Measurements from ENCODE around the gene GCLM.
"Not testable (repeated sequence)": the region's sequence is repeated elsewhere in the genome, so short reads cannot be mapped to it uniquely, and the experiment has no call there.

Gene GCLM, protein sequence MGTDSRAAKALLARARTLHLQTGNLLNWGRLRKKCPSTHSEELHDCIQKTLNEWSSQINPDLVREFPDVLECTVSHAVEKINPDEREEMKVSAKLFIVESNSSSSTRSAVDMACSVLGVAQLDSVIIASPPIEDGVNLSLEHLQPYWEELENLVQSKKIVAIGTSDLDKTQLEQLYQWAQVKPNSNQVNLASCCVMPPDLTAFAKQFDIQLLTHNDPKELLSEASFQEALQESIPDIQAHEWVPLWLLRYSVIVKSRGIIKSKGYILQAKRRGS

GRCh38 chr1:93909146-93910050, at the start of gene GCLM:
Gene GCLM, minus strand, starts transcription at chr1:93909430. Its CDS starts 267 bp downstream, at chr1:93909163.
- H3K9me3 ChIP-seq (ENCODE audit: control insufficient read depth, insufficient read depth, low read length), result no peaks in the 10 kb centered on the region
- peak within 1 kb of the TSS; percentile 97 for H3K4me3 ChIP-seq (ENCODE audit: low read length)
- no CpG with 5 or more reads among the region's 102 CpGs for WGBS (ENCODE audit: insufficient coverage, insufficient read length)
- peak; percentile 75 for DNase-seq (ENCODE audit: low read depth, low spot score)
- no peaks in the 10 kb centered on the region; the same call in 1 of the 2 replicates for H3K4me1 ChIP-seq (ENCODE audit: control insufficient read depth, insufficient read depth, low read length)
- H3K27me3 ChIP-seq (ENCODE audit: control insufficient read depth, insufficient read depth, low read length), result no peaks in the 10 kb centered on the region
- no peak within 1 kb of the TSS for H3K27ac ChIP-seq (ENCODE audit: low read length)
- H3K36me3 ChIP-seq (ENCODE audit: control insufficient read depth, insufficient read depth, low read length), result peaks cover 3% of the 10 kb centered on the region; the same call in 1 of the 2 replicates

- H3K4me3 ChIP-seq (ENCODE audit: low read length), result no peak overlapping the region
- WGBS (ENCODE audit: insufficient coverage, insufficient read length), result no CpG with 5 or more reads among the region's 1 CpG
- no peaks in the 10 kb centered on the region for H3K9me3 ChIP-seq (ENCODE audit: control insufficient read depth, insufficient read depth, low read length)
- H3K27ac ChIP-seq (ENCODE audit: low read length), result no peak overlapping the region
- no peaks in the 10 kb centered on the region for H3K4me1 ChIP-seq (ENCODE audit: control insufficient read depth, insufficient read depth, low read length)
- no peaks in the 10 kb centered on the region for H3K27me3 ChIP-seq (ENCODE audit: control insufficient read depth, insufficient read depth, low read length)
- H3K36me3 ChIP-seq (ENCODE audit: control insufficient read depth, insufficient read depth, low read length), result no peaks in the 10 kb centered on the region
- DNase-seq (ENCODE audit: low read depth, low spot score), result no peak
Measured at GRCh38 chr1:93958726-93959100, 49.5 kb upstream of the GCLM start.

GRCh38 chr1:93958032-93958725, 48.9 kb upstream of the GCLM start:
- H3K27ac ChIP-seq (ENCODE audit: low read length), result no peak overlapping the region
- no CpG with 5 or more reads among the region's 1 CpG for WGBS (ENCODE audit: insufficient coverage, insufficient read length)
- DNase-seq (ENCODE audit: low read depth, low spot score), result no peak
- no peaks in the 10 kb centered on the region for H3K9me3 ChIP-seq (ENCODE audit: control insufficient read depth, insufficient read depth, low read length)
- no peaks in the 10 kb centered on the region for H3K4me1 ChIP-seq (ENCODE audit: control insufficient read depth, insufficient read depth, low read length)
- no peaks in the 10 kb centered on the region for H3K36me3 ChIP-seq (ENCODE audit: control insufficient read depth, insufficient read depth, low read length)
- H3K27me3 ChIP-seq (ENCODE audit: control insufficient read depth, insufficient read depth, low read length), result no peaks in the 10 kb centered on the region
- no peak overlapping the region for H3K4me3 ChIP-seq (ENCODE audit: low read length)

- H3K9me3 ChIP-seq (ENCODE audit: control insufficient read depth, insufficient read depth, low read length), result no peaks in the 10 kb centered on the region
- no peak for DNase-seq (ENCODE audit: low read depth, low spot score)
- H3K4me1 ChIP-seq (ENCODE audit: control insufficient read depth, insufficient read depth, low read length), result no peaks in the 10 kb centered on the region
- H3K36me3 ChIP-seq (ENCODE audit: control insufficient read depth, insufficient read depth, low read length), result no peaks in the 10 kb centered on the region
- H3K27me3 ChIP-seq (ENCODE audit: control insufficient read depth, insufficient read depth, low read length), result no peaks in the 10 kb centered on the region
- H3K4me3 ChIP-seq (ENCODE audit: low read length), result no peak overlapping the region
- WGBS (ENCODE audit: insufficient coverage, insufficient read length), result no CpG with 5 or more reads among the region's 1 CpG
- H3K27ac ChIP-seq (ENCODE audit: low read length), result no peak overlapping the region
Measured at GRCh38 chr1:93955765-93956164, 46.5 kb upstream of the GCLM start.

DNA sequence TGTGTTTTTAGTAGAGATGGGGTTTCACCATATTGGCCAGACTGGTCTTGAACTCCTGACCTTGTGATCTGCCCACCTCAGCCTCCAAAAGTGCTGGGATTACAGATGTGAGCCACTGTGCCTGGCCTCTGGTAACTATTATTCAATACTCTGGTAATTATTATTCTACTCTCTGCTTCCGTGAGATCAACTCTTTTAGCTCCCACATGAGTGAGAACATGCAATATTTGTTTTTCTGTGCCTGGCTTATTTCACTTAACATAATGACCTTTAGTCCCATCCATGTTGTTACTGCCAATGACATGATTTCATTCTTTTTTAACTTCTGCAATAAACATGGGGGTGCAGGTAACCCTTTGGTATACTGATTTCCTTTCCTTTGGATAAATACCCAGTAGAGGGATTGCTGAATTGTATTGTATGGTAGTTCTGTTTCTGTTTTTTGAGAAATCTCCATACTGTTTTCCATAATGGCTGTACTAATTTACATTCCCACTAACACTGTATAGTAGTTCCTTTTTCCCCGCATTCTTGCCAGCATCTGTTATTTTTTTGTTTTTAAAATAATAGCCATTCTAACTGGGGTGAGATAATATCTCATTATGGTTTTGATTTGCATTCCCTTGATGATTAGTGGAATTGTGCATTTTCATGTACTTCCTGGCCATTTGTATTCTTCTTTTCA, 37.9 kb upstream of the GCLM start:
- H3K4me3 ChIP-seq (ENCODE audit: low read length); H3K4me1 ChIP-seq (ENCODE audit: control insufficient read depth, insufficient read depth, low read length); H3K27me3 ChIP-seq (ENCODE audit: control insufficient read depth, insufficient read depth, low read length); H3K36me3 ChIP-seq (ENCODE audit: control insufficient read depth, insufficient read depth, low read length); DNase-seq (ENCODE audit: low read depth, low spot score); H3K9me3 ChIP-seq (ENCODE audit: control insufficient read depth, insufficient read depth, low read length); H3K27ac ChIP-seq (ENCODE audit: low read length): not testable (repeated sequence)
- WGBS (ENCODE audit: insufficient coverage, insufficient read length), result no CpG with 5 or more reads among the region's 2 CpGs

DNA sequence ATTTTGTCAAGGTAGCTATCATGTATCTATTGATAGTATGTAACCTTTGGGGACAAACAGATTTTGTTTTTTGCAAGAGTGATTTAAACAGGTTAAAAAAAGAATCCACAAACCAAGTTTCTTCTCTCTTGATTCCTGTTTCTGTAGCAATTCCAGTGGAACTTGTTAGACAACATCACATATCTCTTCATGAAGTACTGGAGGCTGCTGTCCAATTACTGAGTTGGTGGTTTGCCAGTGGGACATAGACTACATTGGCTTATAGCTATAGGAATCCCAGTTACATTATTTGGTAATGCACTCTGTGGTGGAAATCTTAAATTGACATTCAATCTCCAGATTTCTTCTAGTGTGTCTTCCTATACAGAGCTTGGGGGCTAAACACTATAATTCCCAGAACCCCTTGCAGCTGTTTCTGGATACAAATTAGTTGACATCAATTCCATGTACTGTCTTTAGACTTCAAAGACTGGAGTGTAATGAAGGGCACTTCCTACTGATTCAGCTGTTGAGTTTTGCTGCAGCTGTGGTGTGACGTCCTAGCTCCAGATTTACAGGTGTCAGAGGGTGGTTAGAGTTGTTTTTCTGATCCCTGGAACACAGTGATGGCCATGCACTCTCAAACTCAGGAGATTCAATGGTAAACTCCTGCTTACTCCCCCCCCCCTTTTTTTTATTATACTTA, 29.4 kb upstream of the GCLM start:
- Histone ChIP-seq H3K36me3 (ENCODE audit: control insufficient read depth, insufficient read depth, low read length) (no peaks in the 10 kb centered on the region), H3K27me3 (ENCODE audit: control insufficient read depth, insufficient read depth, low read length) (no peaks in the 10 kb centered on the region), H3K4me3 (ENCODE audit: low read length) (no peak overlapping the region), H3K27ac (ENCODE audit: low read length) (no peak overlapping the region), H3K9me3 (ENCODE audit: control insufficient read depth, insufficient read depth, low read length) (no peaks in the 10 kb centered on the region), H3K4me1 (ENCODE audit: control insufficient read depth, insufficient read depth, low read length) (no peaks in the 10 kb centered on the region)
- WGBS (ENCODE audit: insufficient coverage, insufficient read length), result no CpG with 5 or more reads among the region's 1 CpG
- no peak for DNase-seq (ENCODE audit: low read depth, low spot score)

DNA sequence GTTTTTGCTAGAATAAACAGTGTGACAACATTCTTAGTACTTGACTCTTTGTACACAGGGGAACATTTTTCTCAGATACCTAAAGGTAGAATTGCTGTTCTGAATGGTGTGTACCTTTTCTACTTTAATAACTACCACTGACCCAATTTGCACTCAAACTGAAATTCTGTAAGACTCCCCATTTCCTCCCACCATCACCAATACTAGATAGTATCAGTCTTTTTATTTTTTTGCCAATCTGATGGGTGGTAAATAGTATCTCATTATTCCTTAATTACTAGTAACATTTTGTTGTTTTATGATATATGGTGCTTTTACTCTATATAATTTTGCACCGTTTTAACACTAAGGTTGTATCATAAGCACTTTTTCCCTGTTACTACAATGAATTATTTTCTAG, 28.8 kb upstream of the GCLM start:
- H3K9me3 ChIP-seq (ENCODE audit: control insufficient read depth, insufficient read depth, low read length), result no peaks in the 10 kb centered on the region
- H3K4me1 ChIP-seq (ENCODE audit: control insufficient read depth, insufficient read depth, low read length), result no peaks in the 10 kb centered on the region
- no peaks in the 10 kb centered on the region for H3K27me3 ChIP-seq (ENCODE audit: control insufficient read depth, insufficient read depth, low read length)
- no peak overlapping the region for H3K4me3 ChIP-seq (ENCODE audit: low read length)
- no peak overlapping the region for H3K27ac ChIP-seq (ENCODE audit: low read length)
- no peak for DNase-seq (ENCODE audit: low read depth, low spot score)
- no peaks in the 10 kb centered on the region for H3K36me3 ChIP-seq (ENCODE audit: control insufficient read depth, insufficient read depth, low read length)
- no CpG with 5 or more reads among the region's 1 CpG for WGBS (ENCODE audit: insufficient coverage, insufficient read length)

- Histone ChIP-seq H3K4me3 (ENCODE audit: low read length) (no peak overlapping the region), H3K36me3 (ENCODE audit: control insufficient read depth, insufficient read depth, low read length) (no peaks in the 10 kb centered on the region), H3K27me3 (ENCODE audit: control insufficient read depth, insufficient read depth, low read length) (no peaks in the 10 kb centered on the region), H3K27ac (ENCODE audit: low read length) (no peak overlapping the region), H3K4me1 (ENCODE audit: control insufficient read depth, insufficient read depth, low read length) (no peaks in the 10 kb centered on the region), H3K9me3 (ENCODE audit: control insufficient read depth, insufficient read depth, low read length) (no peaks in the 10 kb centered on the region)
- WGBS (ENCODE audit: insufficient coverage, insufficient read length), result no CpG with 5 or more reads among the region's 3 CpGs
- no peak for DNase-seq (ENCODE audit: low read depth, low spot score)
Measured at GRCh38 chr1:93925206-93925605, 16.0 kb upstream of the GCLM start.

DNA sequence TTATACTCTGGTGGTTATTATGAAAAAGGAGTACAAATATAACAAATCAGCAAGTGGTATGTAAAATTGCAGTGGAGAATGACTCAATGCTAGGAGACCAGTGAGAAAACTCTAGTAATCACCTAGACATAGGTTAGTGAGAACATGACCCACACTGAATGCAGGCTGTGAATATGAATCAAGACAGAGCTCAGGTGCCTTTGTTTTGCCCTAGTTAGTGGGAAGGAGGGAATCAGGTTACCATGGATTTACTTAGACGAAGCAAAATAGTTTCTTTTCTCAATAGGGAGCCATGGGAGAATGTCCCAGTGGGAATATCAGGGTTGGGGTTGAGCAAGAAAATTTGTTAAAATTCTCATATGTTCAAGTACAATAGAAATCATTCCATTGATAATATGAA, 10.6 kb upstream of the GCLM start:
- Histone ChIP-seq H3K4me3 (ENCODE audit: low read length) (no peak overlapping the region), H3K36me3 (ENCODE audit: control insufficient read depth, insufficient read depth, low read length) (no peaks in the 10 kb centered on the region), H3K9me3 (ENCODE audit: control insufficient read depth, insufficient read depth, low read length) (no peaks in the 10 kb centered on the region; the same call in 1 of the 2 replicates), H3K27me3 (ENCODE audit: control insufficient read depth, insufficient read depth, low read length) (no peaks in the 10 kb centered on the region), H3K4me1 (ENCODE audit: control insufficient read depth, insufficient read depth, low read length) (no peaks in the 10 kb centered on the region; the same call in 1 of the 2 replicates), H3K27ac (ENCODE audit: low read length) (no peak overlapping the region)
- peak; percentile 45 for DNase-seq (ENCODE audit: low read depth, low spot score)
- WGBS (ENCODE audit: insufficient coverage, insufficient read length), result no CpG with 5 or more reads among the region's 1 CpG

Measured in iPS DF 6.9 (cell line).